GM21529 (cell line): ENCODE data around the gene GZF1.
"Not testable (repeated sequence)": the region's sequence is repeated elsewhere in the genome, so short reads cannot be mapped to it uniquely, and the experiment has no call there.

Experiments used
- ATAC-seq: cut with Tn5 transposase; IDR thresholded peaks from one replicate; pipeline ENCODE4 v1.9.1; 2021; ENCODE audit not compliant: unreplicated experiment

GZF1 gene

DNA sequence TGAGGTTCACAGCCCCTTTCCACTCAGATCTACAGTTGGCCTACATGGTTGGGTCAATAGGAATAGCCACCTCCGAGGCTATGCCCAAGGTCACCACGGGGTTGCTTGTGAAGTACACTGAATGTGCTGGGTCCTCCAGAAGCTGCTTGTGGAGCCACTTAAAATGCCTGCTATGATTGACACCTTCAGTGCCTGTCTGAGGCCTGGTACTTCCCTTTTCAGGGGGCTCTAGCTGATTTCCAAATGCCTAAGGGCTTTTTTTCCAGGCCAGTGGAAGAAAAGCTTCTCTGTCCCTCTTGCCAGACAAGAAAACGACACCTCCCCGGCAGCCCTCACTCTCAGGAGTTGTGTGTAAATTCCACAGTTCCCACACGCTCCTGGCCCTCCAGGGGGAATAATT, 17.6 kb upstream of the GZF1 start:
- ATAC-seq: no peak

GRCh38 chr20:23346002-23346401, 16.0 kb upstream of the GZF1 start:
- no peak for ATAC-seq

DNA sequence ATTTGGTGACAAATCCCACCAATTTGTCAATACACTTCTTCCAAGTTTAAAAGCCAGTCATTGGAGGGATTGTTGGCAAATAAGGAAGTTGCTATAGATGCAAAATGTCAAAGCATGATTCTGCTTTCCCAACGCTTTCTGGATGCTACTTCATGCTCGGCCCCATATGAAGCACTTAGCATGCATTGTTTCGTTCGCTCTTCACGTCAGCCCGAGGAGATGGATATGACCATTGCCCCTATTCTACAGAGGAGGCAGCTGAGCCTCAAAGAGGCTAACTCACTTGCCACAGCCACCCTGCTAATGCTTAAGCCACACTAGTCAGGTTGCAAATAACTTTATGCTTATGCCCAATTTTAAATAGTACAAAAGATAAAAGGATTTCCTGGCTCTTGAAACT, 14.2 kb upstream of the GZF1 start:
- no peak for ATAC-seq

GRCh38 chr20:23348510-23348909, 13.5 kb upstream of the GZF1 start:
- not testable (repeated sequence) for ATAC-seq

GRCh38 chr20:23349338-23350195, 12.4 kb upstream of the GZF1 start:
- ATAC-seq: peak; percentile 36

GRCh38 chr20:23350196-23350903, 11.6 kb upstream of the GZF1 start, which contains the start of gene NXT1:
NXT1 (plus strand) TSS chr20:23350791; CDS start chr20:23354042, 3,251 bp downstream.
- peak; percentile 83 for ATAC-seq

DNA sequence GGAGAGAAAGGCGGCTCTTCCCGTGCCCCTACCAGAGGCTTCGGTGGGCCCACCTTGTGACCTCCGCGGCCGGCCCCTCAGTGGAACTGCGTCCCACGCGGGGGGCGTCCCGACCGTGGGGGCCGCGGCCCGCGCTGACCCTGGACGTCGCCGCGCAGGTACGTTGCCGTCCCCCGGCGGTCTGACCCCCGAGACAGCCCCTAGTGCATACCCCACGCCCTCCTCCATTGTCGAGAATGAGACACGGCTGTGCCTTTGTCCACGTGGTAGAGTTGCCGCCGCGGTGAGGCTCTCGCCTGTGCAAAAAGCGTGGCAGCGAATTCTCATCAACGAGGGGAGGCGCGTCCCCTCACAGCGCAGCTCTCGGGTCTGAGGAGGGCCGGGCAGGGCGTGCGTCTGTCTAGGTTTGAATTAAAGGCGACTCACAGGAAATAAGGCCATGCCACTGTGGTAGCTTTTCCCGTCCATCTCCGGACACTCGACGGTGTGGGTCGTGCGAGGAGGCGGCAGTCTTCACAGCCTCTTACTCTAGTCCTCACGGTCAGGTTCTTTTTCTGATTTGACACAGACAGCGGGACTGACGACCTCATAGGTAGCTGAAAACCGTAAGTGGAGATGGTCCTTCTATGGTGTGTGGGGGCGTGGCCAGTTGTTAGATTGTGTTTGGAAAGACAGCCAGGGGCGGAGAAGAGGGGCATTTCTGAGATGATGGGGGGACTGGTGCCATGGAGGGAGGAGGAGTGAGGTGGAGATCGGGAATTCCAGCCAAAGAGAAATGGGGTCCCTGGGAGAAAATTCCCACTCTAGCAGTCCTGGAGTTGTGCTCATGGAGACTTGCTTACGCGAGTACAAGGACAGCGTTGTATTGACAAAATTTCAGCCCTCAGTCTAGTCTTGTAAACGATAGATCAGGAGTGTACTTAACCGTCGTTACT, 10.8 kb upstream of the GZF1 start:
- peak; percentile 31 for ATAC-seq

- ATAC-seq: no peak
These were observed 5.8 kb upstream of the GZF1 start for GRCh38 chr20:23356203-23356602.

- ATAC-seq: peak; percentile 69
These were observed 4.0 kb upstream of the GZF1 start for GRCh38 chr20:23357767-23358562.

DNA sequence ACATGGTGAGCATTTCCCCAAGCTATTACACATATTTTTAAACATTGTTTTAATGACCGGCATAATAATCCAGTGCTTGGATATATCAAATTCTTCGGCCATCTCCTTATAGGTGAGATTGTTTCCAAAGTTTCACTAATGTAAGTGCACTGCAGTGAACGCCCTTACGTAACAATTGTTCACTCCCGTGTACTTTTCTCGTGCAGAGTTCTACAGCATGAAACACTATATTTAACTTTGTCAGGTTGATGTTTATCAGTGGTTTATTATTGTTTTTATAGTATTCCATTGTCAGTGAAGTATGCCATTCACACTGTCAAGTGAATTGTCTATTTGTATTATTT, 3.4 kb upstream of the GZF1 start:
- ATAC-seq: no peak

DNA sequence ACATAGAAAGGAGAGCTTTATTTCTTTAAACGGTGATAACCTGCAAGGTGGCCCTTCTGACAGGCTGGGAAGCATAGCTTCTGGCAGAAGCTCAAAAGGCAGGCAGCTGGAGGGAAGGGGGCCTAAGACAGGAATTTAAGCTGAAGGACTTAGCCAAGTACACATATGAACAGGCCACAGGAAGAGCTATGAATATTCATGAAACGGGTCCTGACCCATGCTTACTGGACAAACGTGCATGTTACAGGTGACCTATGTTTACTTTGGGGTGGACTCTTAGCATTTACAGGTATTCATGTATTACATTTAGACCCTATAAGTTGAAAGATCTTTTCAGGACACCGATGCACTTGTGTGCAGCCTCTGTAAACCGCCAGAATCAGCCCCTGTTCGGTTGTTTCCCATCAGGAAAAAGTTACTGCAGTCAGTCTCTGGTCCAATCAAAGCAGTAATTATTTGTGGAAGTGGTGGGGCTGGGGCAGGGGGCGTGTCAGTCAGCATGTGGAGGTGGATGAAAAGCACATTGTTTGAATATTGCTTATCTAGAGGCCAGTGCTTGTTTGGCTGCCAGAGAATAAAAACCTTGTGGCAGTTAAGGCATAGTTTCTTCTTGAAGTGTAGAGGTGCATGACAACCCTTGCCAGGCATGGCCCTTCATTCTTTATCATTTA, 2.9 kb upstream of the GZF1 start:
- ATAC-seq: no peak

GRCh38 chr20:23360531-23360930, 1.5 kb upstream of the GZF1 start:
- ATAC-seq: no peak

DNA sequence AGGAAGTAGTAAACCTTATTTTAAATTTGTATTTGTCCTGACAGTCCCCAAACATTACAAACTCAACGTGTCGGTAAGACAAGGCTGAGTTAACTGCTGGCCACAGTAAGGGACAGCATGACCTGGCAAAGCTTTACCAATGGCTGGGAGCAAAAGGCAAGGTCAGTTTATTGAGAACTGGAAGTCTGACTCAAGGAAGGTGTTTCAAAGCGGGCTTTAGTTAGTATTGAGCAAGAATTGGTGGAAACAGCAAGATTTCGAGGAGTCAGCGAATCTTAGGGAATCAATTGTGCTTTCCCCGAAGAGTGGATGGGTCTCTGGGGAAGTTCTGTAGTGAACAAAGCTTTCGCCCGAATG, 885 bp upstream of the GZF1 start:
- ATAC-seq: no peak

DNA sequence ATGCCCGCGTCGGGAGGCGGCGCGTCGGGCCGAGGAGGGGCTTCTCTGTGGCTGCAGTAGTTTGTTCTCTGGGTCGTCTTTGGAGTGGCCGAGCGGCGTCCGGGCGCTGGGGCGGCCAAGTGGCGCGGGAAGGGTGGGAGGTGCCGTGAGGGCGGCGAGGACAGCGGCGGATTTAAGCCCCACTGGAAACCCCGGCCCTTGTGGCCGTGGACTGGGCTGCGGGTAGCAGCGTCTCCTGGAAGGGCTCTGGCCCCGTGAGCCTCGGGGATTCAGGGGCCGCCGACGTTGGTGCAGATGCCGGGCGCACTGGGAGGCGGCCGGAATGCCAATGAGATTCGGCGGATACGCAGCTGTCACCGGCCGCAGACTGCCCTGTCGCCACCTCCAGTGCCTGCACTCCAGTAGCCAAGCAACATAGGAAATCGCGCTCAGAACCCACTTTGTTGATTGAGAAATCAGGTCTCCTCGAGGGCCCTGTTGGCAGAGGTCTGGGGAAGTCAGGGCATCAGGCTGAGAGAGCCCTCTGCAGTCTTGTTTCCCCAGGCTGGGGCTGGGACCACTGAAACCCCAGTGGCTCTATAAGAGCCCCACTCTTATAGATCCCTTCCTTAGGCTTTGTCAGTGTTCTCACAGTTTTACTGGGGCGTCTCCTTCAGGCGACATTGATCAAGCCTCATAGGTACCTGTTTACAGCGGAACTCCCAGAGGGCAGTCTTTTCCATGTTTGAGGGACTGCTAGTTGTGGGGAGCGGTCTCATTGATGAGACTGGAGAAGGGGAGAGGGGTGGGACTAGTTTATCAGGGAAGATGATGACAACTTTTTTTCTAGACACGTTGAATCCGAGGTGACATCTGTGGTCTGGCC, 642 bp downstream of the GZF1 start:
- ATAC-seq: peak; percentile 7

DNA sequence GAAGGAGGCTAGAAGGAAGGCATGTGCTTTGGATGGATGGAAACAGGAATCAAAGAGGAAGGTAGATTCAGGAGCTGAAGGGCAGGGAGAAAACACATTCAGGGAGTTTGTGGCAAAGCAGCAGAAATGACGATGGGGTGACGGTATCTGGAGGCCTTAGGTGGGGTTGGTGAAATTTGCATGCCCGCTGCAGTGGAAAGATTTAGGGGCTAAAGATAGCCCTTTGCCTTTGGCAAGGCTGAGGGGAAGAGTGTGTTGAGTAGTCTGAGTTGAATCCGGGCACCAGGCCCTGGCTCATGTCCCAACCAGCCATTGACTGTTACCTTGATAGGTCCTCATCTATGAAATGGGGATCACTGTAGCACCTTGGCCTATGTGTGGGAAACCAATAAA, 1.3 kb downstream of the GZF1 start:
- ATAC-seq: no peak

GRCh38 chr20:23365390-23366165, 3.6 kb downstream of the GZF1 start:
- ATAC-seq: no peak

- no peak for ATAC-seq
These were observed 4.4 kb downstream of the GZF1 start for GRCh38 chr20:23366384-23366783.

DNA sequence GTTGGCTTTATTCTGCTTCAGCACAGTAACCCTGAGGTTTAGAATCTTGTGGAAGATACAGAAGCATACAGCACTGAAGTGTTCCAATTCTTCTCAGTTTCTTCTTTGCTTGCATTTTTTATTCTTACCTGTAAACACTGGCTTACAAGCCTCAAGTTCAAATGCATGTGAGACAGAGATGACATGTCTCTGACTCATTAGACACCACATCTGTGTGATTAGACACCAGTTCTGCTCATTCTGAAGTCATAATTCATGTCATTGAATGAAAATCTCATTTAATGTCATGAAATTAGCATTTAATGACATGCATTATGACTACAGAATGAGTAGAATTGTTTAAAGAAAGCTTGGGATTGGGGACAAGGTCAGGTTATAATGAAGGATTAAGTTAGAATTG, 5.8 kb downstream of the GZF1 start:
- no peak for ATAC-seq
